GM13976 (cell line): ENCODE data around the gene HNF1A.

ENCODE experiments used
- DNase-seq: peaks from one replicate; pipeline ENCODE4 v3.0.0; 2012; ENCODE audit warnings: low spot score
- in situ Hi-C: fragments of 300-500 bp; cut with MboI; formaldehyde crosslinking; loops from one replicate; pipeline ENCODE4 v1.12.0; 2022; ENCODE audit warnings: low sequenced_read_pairs, mixed read lengths, inconsistent platforms; ENCODE audit not compliant: unreplicated experiment
- TF ChIP-seq, protein P1 (sequence below): IDR thresholded peaks from 2 replicates; pipeline ENCODE4 v1.5.1; 2012; ENCODE audit warnings: borderline replicate concordance, mild to moderate bottlenecking; ENCODE audit not compliant: insufficient read depth; ENCODE audit errors: extremely low read depth, missing control alignments, control extremely low read depth

Gene HNF1A

DNA sequence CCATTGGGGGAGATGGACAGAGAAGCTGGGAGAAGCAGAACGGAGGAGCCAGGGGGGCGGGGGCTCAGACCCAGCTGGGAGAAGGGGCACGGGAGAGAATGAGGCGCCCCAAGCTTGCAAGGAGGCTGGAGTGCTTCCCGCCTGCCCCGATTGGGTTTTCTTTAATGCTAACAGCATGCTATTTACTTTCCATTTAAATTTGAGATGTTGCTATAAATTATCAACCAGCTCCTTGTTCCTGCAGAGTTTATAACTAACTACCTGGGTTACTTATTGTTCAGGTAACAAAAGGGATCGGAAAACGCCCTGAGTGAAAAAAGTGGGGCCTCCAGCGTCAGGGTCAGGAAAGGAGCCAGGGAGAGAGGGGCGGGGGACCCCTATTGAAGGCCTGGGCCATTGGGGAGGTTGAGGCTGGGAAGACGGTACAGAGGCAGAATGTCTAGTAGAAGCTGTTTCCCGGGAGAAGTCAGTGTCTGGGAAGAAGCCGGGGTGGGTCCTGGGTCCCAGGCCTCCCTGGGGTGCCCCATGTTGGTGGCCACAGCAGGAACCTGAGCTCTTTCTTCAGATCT, 2.5 kb downstream of the HNF1A start:
- no peak for DNase-seq
- TF ChIP-seq, protein P1, sequence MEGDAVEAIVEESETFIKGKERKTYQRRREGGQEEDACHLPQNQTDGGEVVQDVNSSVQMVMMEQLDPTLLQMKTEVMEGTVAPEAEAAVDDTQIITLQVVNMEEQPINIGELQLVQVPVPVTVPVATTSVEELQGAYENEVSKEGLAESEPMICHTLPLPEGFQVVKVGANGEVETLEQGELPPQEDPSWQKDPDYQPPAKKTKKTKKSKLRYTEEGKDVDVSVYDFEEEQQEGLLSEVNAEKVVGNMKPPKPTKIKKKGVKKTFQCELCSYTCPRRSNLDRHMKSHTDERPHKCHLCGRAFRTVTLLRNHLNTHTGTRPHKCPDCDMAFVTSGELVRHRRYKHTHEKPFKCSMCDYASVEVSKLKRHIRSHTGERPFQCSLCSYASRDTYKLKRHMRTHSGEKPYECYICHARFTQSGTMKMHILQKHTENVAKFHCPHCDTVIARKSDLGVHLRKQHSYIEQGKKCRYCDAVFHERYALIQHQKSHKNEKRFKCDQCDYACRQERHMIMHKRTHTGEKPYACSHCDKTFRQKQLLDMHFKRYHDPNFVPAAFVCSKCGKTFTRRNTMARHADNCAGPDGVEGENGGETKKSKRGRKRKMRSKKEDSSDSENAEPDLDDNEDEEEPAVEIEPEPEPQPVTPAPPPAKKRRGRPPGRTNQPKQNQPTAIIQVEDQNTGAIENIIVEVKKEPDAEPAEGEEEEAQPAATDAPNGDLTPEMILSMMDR, result no peak
- in situ Hi-C loops, result no loop called here

DNA sequence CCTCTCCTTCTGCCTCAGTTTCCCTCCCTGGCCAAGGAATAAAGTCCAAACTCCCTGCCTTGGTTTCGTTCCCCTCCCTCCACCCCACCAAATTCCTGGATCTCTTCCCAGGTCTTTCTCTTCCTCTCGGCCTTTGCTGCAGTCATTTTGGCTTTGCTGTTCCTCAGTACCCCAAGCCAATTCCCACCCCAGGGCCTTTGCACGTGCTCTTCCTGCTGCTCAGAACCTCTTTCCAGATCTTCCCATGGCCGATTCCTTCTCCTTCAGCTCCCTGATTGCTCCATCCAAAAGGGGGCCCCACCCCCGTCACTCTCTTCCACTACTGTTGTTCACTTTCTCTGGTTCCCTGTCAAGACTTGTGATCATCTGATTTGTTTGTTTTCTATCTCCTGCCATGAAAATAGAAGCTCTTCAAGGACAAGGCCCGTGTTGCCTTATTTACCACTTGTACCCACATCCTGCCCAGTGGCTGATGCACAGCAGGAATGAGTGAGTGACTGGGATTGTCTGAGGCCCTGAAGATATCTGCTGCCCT, 3.1 kb downstream of the HNF1A start:
- in situ Hi-C loops, result no loop called here
- TF ChIP-seq, protein P1, result no peak
- no peak for DNase-seq

DNA sequence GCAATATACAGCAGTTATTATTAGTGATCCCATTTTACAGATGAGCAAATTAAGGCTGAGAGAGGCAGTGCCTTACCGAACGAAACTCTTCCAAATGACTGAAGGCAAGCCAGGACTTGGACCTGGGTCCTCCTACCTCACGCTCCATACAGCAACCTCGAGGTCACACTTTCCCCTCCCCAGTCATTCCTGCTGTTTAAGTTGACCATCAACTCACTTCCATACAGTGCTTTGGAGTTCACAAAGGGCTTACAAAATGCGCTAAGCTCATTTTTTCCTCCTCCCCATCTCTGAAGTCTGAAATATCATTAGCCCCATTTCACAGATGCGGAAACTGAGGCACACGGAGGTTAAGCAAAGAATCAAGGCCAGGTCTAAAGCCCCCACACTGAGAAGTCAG, 4.3 kb downstream of the HNF1A start:
- in situ Hi-C loops, result no loop called here
- DNase-seq, result no peak
- TF ChIP-seq, protein P1, result no peak

DNA sequence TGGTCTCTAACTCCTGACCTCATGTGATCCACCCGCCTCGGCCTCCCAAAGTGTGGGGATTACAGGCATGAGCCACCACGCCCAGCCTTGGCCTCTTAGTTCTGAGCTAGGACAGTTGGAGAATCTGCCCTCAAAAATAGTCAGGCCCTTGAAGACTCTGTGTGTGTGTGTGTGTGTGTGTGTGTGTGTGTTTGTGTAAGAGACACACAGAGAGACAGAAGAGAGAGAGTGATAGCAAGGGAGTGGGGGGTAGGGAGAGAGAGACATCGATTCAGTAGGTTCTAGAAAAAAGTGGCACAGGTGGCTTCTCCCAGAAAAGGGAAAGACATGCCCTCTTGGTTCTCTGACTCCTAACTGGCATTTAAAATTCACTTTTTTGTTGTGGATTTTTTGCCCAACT, 5.4 kb downstream of the HNF1A start:
- no peak for DNase-seq
- TF ChIP-seq, protein P1, result no peak
- in situ Hi-C loops, result no loop called here

DNA sequence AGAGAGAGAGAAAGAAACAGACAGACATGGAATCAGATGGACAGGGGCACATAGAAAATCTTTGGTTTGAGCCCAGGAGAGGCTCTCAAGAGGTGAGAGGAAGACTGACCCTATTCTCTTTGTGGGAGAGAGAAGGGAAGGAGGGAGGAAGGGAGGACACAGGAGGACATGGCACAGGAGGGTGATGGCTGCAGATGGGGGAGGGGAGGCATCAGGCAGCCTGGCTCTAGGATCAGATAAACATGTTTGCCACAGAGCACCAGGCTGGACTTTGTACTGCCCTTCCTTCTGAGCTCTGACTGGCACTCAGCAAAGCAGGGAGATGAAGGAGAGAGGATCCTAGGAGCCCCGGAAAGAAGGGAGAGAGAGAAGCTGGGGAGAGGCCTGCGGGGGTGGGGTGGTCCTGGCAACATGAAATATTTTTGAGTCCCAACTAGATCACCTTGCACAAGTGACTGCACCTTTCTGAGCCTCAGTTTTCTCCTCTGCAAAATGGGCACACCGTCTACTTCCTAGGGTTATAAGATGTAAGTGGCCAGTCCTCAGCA, 6.1 kb downstream of the HNF1A start:
- TF ChIP-seq, protein P1, result no peak
- in situ Hi-C loops, result no loop called here
- no peak for DNase-seq

DNA sequence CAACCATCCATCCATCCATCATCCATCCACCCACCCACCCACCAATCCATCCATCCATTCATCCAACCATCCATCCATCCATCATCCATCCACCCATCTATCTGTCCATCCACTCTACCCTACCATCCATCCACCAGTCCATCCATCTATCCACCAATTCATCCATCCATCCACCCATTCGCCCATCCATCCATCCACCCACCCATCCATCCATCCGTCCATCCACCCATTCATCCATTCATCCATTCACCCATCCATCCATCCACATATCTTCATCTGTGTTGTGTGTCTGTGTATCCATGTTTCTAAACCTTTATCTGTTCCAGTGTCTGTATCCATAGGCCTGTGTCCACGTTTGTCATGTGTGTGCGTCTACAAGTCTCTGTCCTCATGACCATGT, 9.9 kb downstream of the HNF1A start:
- in situ Hi-C loops, result no loop called here
- TF ChIP-seq, protein P1, result no peak
- no peak for DNase-seq

DNA sequence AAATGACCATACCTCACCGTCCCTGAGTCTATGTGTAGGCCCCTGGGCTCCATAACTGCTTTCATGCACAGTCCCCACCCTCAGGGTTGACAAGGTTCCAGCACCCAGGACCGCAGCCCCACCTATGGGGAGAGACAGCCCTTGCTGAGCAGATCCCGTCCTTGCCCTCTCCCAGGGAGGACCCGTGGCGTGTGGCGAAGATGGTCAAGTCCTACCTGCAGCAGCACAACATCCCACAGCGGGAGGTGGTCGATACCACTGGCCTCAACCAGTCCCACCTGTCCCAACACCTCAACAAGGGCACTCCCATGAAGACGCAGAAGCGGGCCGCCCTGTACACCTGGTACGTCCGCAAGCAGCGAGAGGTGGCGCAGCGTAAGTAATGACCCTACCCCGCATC, 10.3 kb downstream of the HNF1A start:
- DNase-seq, result no peak
- TF ChIP-seq, protein P1, result no peak
- in situ Hi-C loops, result no loop called here
